Right atrium auricular region (tissue), 2 donors: ENCODE data around the gene SEL1L2. TPM values are rescaled to one million over a fixed set of nuclear protein-coding genes. Genes with fewer than 3 reads are reported as not detected.

Experiments used
- DNase-seq: peaks from one replicate; pipeline ENCODE4 v3.0.0-alpha.2; 2019; ENCODE audit warnings: low spot score
- H3K27ac ChIP-seq, 2 donors: fragments of 200-600 bp; sonication (generic); 1 replicate in 1 of 2; 2 replicates in 1 of 2; pipeline ENCODE4 v1.5.1; 2016 to 2019
- H3K27me3 ChIP-seq, 2 donors: fragments of 200-600 bp; sonication (generic); one replicate each; pipeline versions ENCODE4 v1.5.1 to v1.6.0; 2017 to 2019
- H3K36me3 ChIP-seq: fragments of 200-600 bp; sonication (generic); one replicate; pipeline ENCODE4 v1.5.1; 2016
- H3K4me1 ChIP-seq, 2 donors: fragments of 200-600 bp; sonication (generic); one replicate each; pipeline versions ENCODE4 v1.5.1 to v1.6.0; 2017 to 2019
- H3K4me3 ChIP-seq, 2 donors: fragments of 200-600 bp; sonication (generic); 1 replicate in 1 of 2; 2 replicates in 1 of 2; pipeline ENCODE4 v1.5.1; 2017 to 2019; ENCODE audit warnings: mild to moderate bottlenecking in 1 of 2, moderate library complexity in 1 of 2
- H3K9me3 ChIP-seq, 2 donors: fragments of 200-600 bp; sonication (generic); one replicate each; pipeline ENCODE4 v1.5.1; 2019
- total RNA-seq, 2 donors: library from RNA; depleted of rRNA; stranded (reverse); fragments of >200 nt; gene quantifications; one replicate each; pipeline ENCODE4 v1.1.0, GENCODE V29; 2016
- TF ChIP-seq, protein P1 (sequence below), 2 donors: fragments of 200-600 bp; sonication (generic); IDR thresholded peaks; one replicate each; pipeline ENCODE4 v1.5.1; 2019; ENCODE audit warnings: antibody characterized with exemption in 2 of 2

Gene SEL1L2
- total RNA-seq, 2 donors from 2014 or later = not detected

DNA sequence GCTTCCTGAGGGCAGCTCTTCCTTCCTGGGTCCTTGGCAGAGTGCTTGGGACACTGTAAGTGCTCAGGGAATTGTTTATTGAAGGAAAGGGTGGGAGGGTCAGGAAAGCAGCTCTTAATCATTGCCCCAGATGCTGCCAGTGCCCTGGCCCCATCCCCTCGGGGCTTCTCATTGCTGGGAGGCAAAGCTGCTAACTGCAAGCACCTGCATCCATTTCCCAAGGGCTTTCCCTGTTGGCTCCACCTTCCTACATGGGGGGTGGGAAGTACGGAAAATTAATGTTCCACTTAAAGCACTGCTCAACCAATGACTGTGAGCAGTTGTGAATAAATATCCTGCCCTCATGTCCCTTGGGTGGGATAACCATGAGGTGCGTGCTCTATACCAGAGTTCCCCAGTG is 149.2 kb downstream of the SEL1L2 start:
- H3K27me3 ChIP-seq = no peaks in the 10 kb centered on the region
- no peak for DNase-seq
- H3K27ac ChIP-seq = no peak overlapping the region
- H3K4me1 ChIP-seq = no peaks in the 10 kb centered on the region
- H3K36me3 ChIP-seq = no peaks in the 10 kb centered on the region
- H3K4me3 ChIP-seq = no peak overlapping the region
- TF ChIP-seq, protein P1, sequence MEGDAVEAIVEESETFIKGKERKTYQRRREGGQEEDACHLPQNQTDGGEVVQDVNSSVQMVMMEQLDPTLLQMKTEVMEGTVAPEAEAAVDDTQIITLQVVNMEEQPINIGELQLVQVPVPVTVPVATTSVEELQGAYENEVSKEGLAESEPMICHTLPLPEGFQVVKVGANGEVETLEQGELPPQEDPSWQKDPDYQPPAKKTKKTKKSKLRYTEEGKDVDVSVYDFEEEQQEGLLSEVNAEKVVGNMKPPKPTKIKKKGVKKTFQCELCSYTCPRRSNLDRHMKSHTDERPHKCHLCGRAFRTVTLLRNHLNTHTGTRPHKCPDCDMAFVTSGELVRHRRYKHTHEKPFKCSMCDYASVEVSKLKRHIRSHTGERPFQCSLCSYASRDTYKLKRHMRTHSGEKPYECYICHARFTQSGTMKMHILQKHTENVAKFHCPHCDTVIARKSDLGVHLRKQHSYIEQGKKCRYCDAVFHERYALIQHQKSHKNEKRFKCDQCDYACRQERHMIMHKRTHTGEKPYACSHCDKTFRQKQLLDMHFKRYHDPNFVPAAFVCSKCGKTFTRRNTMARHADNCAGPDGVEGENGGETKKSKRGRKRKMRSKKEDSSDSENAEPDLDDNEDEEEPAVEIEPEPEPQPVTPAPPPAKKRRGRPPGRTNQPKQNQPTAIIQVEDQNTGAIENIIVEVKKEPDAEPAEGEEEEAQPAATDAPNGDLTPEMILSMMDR (IDR thresholded peaks at IDR 0.05) = no peak
- H3K9me3 ChIP-seq = no peaks in the 10 kb centered on the region

DNA sequence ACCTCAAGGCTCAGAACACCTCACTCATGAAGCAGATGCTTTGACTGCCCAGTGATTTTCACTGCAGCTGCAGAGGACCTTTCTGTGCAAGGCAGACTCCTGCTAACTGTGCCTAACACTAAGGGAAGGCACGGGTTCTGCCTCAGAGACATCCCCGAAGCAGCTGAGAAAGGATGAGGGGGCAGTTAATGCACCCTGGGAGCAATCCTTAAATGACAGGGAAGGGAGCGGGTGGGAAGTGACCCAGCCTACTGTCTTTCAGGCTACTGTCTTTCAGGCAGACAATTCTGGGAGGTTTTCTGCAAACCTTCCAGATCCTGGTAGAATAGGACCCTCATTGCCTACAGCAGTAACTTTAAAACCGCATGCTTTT is 150.3 kb downstream of the SEL1L2 start:
- H3K27ac ChIP-seq = no peak overlapping the region
- TF ChIP-seq, protein P1 (IDR thresholded peaks at IDR 0.05) = no peak

DNA sequence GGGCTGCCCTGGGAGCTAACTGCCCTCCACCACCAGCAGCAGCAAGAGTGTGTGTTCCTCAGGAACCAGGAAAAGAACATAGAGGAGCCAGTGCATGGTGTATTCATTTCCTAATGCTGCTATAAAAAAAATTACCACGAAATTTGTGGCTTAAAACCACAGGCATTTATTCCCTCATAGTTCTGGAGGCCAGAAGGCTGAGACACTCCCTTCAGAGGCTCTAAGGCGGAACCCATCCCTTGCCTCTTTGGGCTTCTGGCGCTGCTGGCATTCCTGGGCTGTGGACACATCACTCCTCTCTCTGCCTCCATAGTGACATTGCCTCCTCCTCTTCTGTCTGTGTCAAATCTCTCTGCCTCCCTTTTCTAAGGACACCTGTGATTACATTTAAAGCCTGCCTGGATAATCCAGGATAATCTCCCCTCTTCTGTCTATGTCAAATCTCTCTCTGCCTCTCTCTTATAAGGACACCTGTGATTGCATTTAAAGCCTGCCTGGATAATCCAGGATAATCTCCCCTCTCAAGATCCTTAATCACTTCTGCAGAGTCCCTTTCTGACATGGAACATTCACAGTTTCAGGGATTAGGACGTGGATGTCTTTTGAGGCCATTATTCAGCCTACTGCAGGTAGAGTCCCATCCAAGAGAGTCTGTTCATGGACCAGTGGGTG is 150.9 kb downstream of the SEL1L2 start:
- no peaks in the 10 kb centered on the region for H3K4me1 ChIP-seq
- H3K27ac ChIP-seq = no peak overlapping the region
- no peaks in the 10 kb centered on the region for H3K9me3 ChIP-seq
- DNase-seq = no peak
- no peak overlapping the region for H3K4me3 ChIP-seq
- H3K27me3 ChIP-seq = no peaks in the 10 kb centered on the region
- H3K36me3 ChIP-seq = no peaks in the 10 kb centered on the region
- TF ChIP-seq, protein P1 (IDR thresholded peaks at IDR 0.05) = no peak

More for the DNA sequence above, 150.3 kb downstream of the SEL1L2 start:
- DNase-seq = no peak
- Histone ChIP-seq H3K4me3 (no peak overlapping the region), H3K27me3 (no peaks in the 10 kb centered on the region), H3K36me3 (no peaks in the 10 kb centered on the region), H3K4me1 (no peaks in the 10 kb centered on the region), H3K9me3 (no peaks in the 10 kb centered on the region)

DNA sequence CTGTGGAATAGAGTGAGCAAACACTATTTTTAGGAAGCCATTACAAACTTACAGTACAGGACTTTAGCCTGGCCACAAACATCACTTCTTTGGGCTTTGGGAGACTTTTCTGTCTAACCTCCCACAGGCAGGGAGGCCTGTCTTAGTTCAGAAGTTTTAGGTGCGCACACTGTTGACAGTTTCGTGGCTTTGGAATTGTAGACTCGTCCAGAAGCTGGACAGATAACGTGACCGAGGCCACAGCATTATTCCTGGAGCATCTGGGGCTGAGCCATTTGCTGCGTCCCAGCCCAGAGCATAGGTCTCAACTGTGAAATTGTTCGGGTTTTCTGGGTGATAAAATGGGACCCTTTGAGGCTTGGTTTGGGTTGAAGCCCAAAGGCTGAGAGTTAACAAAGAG is 151.8 kb downstream of the SEL1L2 start:
- no peaks in the 10 kb centered on the region for H3K4me1 ChIP-seq

DNA sequence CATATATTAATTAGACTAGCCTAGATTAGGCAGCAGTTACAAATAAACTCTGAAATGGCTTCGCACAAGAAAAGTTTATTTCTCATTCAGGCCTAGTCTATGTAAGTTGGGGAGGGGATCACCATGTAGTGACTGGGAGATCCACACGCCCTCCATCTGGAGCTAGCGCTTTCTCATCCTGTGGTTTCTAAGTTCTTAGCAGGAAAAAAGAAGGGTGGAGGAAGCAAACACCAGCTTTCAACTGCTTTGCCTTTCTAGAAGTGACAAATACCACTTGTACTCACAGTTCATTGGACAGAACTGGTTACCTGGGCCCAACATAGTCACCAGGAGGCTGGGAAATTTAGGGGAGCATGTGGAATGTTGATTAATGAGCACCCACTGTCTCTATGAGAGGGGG is 158.9 kb downstream of the SEL1L2 start:
- Histone ChIP-seq H3K4me1 (no peaks in the 10 kb centered on the region), H3K36me3 (no peaks in the 10 kb centered on the region), H3K4me3 (no peak overlapping the region), H3K27me3 (no peaks in the 10 kb centered on the region), H3K27ac (no peak overlapping the region), H3K9me3 (no peaks in the 10 kb centered on the region)
- TF ChIP-seq, protein P1 (IDR thresholded peaks at IDR 0.05) = no peak
- DNase-seq = no peak

More for the DNA sequence above, 151.8 kb downstream of the SEL1L2 start:
- Histone ChIP-seq H3K9me3 (no peaks in the 10 kb centered on the region), H3K27ac (no peak overlapping the region), H3K27me3 (no peaks in the 10 kb centered on the region), H3K36me3 (no peaks in the 10 kb centered on the region), H3K4me3 (no peak overlapping the region)
- DNase-seq = no peak
- TF ChIP-seq, protein P1 (IDR thresholded peaks at IDR 0.05) = no peak

DNA sequence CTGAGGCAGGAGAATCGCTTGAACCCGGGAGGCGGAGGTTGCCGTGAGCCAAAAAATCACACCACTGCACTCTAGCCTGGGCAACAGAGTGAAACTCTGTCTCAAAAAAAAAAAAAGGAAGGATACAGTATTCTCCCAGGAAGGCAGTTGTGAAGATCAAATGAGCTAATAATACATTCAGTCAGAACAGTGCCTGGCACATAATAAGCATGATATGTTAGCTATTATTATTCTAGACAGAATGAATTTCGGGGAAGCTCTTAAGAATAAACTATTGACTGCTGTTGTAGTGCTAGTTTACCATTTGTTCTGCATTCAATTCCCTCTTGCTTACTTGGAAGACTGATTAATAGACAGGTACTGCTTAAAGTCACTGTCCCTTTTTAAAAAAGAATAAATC is 164.9 kb downstream of the SEL1L2 start:
- no peaks in the 10 kb centered on the region for H3K27me3 ChIP-seq
- no peak overlapping the region for H3K27ac ChIP-seq
- H3K4me1 ChIP-seq = no peaks in the 10 kb centered on the region
- no peak for DNase-seq
- H3K4me3 ChIP-seq = no peak overlapping the region
- TF ChIP-seq, protein P1 (IDR thresholded peaks at IDR 0.05) = no peak
- H3K36me3 ChIP-seq = peaks cover 8% of the 10 kb centered on the region
- H3K9me3 ChIP-seq = peaks cover 0 to 3% of the 10 kb centered on the region in 2 donors
